Osteocyte (in vitro differentiated cells): ENCODE results near the gene FARS2. TPM values are rescaled to one million over a fixed set of nuclear protein-coding genes. Genes with fewer than 3 reads are reported as not detected.
A peak's percentile ranks its signal among the peaks of the same experiment; 100 is the strongest.

Source experiments
- DNase-seq: peaks from one replicate; pipeline ENCODE4 v3.0.0; 2021; ENCODE audit warnings: mixed read lengths; ENCODE audit not compliant: unreplicated experiment; ENCODE audit errors: extremely low spot score
- H3K27ac Mint-ChIP-seq: one replicate; pipeline ENCODE4 v1.8.0; 2021; ENCODE audit warnings: mild to moderate bottlenecking, mixed read lengths; ENCODE audit not compliant: unreplicated experiment
- H3K27me3 Mint-ChIP-seq: one replicate; pipeline ENCODE4 v1.8.0; 2021; ENCODE audit warnings: mixed read lengths; ENCODE audit not compliant: unreplicated experiment
- H3K36me3 Mint-ChIP-seq: one replicate; pipeline ENCODE4 v1.8.0; 2021; ENCODE audit warnings: mixed read lengths; ENCODE audit not compliant: unreplicated experiment
- H3K4me1 Mint-ChIP-seq: one replicate; pipeline ENCODE4 v1.8.0; 2021; ENCODE audit warnings: mixed read lengths; ENCODE audit not compliant: unreplicated experiment
- H3K4me3 Mint-ChIP-seq: one replicate; pipeline ENCODE4 v1.8.0; 2021; ENCODE audit warnings: mild to moderate bottlenecking, moderate library complexity, mixed read lengths; ENCODE audit not compliant: unreplicated experiment
- H3K9me3 Mint-ChIP-seq: one replicate; pipeline ENCODE4 v1.8.0; 2021; ENCODE audit warnings: mixed read lengths; ENCODE audit not compliant: unreplicated experiment
- CTCF ChIP-seq: fragments of 200-600 bp; sonication (generic); IDR thresholded peaks from 2 replicates; pipeline ENCODE4 v1.5.0; 2021; ENCODE audit warnings: antibody characterized with exemption, mild to moderate bottlenecking, moderate library complexity
- total RNA-seq: library from RNA; stranded (reverse); gene quantifications from 2 replicates; pipeline ENCODE4 v1.2.1, GENCODE V29; 2021

The FARS2 gene
- total RNA-seq, 1 donor from 2014 or later = 17.4 TPM

GRCh38 chr6:5282191-5282623 is 20.9 kb downstream of the FARS2 start:
- no peak for TF ChIP-seq CTCF
- no peaks in the 10 kb centered on the region for H3K27me3 Mint-ChIP-seq
- no peak for DNase-seq
- no peak overlapping the region for H3K27ac Mint-ChIP-seq
- H3K9me3 Mint-ChIP-seq = no peaks in the 10 kb centered on the region
- H3K36me3 Mint-ChIP-seq = no peaks in the 10 kb centered on the region
- H3K4me3 Mint-ChIP-seq = no peak overlapping the region
- H3K4me1 Mint-ChIP-seq = peaks cover 6% of the 10 kb centered on the region

- H3K27ac Mint-ChIP-seq = no peak overlapping the region
- DNase-seq = no peak
- TF ChIP-seq CTCF = no peak
- H3K27me3 Mint-ChIP-seq = no peaks in the 10 kb centered on the region
- H3K36me3 Mint-ChIP-seq = no peaks in the 10 kb centered on the region
- H3K4me1 Mint-ChIP-seq = peaks cover 17% of the 10 kb centered on the region
- no peaks in the 10 kb centered on the region for H3K9me3 Mint-ChIP-seq
- H3K4me3 Mint-ChIP-seq = no peak overlapping the region
Observed at GRCh38 chr6:5285081-5285480, 23.8 kb downstream of the FARS2 start.

- TF ChIP-seq CTCF = no peak
- Mint-ChIP-seq H3K4me3 (no peak overlapping the region), H3K27me3 (no peaks in the 10 kb centered on the region), H3K9me3 (no peaks in the 10 kb centered on the region), H3K27ac (no peak overlapping the region), H3K36me3 (no peaks in the 10 kb centered on the region), H3K4me1 (peaks cover 17% of the 10 kb centered on the region)
- no peak for DNase-seq
Observed at GRCh38 chr6:5285526-5285925, 24.2 kb downstream of the FARS2 start.

GRCh38 chr6:5286780-5287179 is 25.5 kb downstream of the FARS2 start:
- no peaks in the 10 kb centered on the region for H3K27me3 Mint-ChIP-seq
- no peak overlapping the region for H3K4me3 Mint-ChIP-seq
- no peaks in the 10 kb centered on the region for H3K9me3 Mint-ChIP-seq
- TF ChIP-seq CTCF = no peak
- H3K36me3 Mint-ChIP-seq = no peaks in the 10 kb centered on the region
- peaks cover 17% of the 10 kb centered on the region for H3K4me1 Mint-ChIP-seq
- H3K27ac Mint-ChIP-seq = no peak overlapping the region
- DNase-seq = no peak

DNA sequence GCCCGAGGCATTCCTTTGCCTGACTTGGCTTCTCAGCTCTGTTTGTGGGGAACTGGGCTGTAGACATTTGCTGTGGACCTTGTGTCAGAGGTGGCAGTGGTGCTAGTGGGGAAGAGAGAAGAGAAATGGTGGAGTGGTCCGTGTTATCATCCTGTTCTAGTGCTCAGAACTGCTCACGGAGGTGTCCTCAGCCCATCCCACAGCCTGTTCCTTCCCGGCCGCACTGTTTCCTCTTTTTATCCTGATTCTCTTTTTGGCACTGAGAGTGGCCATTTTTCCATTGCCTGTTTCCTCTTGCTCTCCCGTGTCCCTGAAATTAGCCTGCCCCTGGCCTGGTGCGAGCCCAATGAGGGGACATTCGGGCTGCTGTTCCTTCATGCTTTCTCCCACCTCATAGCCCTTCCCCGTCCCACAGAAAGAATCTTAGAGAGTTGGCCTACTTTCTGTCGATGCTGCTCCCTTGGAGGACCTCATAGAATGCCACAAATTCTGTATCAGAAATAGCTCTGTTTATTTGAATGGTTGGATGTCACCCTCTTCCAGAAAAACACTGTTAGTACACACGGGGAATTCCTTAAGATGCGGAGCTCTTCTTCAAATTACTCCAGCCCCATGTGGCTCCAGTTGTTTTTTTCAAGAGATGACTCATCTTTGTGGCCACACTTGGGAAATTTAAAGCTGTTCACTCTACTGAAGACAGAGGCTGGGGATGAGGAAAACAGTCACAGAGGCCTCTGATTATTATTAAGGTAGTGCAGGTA is 26.1 kb downstream of the FARS2 start:
- H3K36me3 Mint-ChIP-seq = no peaks in the 10 kb centered on the region
- H3K4me1 Mint-ChIP-seq = peaks cover 17% of the 10 kb centered on the region
- no peak for DNase-seq
- H3K9me3 Mint-ChIP-seq = no peaks in the 10 kb centered on the region
- H3K4me3 Mint-ChIP-seq = no peak overlapping the region
- H3K27me3 Mint-ChIP-seq = no peaks in the 10 kb centered on the region
- peak overlapping the region; percentile 58 for H3K27ac Mint-ChIP-seq
- TF ChIP-seq CTCF = no peak
